ENCODE results near the gene TMSB4X. TPM values are rescaled to one million over a fixed set of nuclear protein-coding genes. Genes with fewer than 3 reads are reported as not detected.
"Not testable (repeated sequence)": the region's sequence is repeated elsewhere in the genome, so short reads cannot be mapped to it uniquely, and the experiment has no call there.

Gene TMSB4X
- total RNA-seq, result 1,000 to 10,000 TPM; 6,072 to 7,639 TPM

DNA sequence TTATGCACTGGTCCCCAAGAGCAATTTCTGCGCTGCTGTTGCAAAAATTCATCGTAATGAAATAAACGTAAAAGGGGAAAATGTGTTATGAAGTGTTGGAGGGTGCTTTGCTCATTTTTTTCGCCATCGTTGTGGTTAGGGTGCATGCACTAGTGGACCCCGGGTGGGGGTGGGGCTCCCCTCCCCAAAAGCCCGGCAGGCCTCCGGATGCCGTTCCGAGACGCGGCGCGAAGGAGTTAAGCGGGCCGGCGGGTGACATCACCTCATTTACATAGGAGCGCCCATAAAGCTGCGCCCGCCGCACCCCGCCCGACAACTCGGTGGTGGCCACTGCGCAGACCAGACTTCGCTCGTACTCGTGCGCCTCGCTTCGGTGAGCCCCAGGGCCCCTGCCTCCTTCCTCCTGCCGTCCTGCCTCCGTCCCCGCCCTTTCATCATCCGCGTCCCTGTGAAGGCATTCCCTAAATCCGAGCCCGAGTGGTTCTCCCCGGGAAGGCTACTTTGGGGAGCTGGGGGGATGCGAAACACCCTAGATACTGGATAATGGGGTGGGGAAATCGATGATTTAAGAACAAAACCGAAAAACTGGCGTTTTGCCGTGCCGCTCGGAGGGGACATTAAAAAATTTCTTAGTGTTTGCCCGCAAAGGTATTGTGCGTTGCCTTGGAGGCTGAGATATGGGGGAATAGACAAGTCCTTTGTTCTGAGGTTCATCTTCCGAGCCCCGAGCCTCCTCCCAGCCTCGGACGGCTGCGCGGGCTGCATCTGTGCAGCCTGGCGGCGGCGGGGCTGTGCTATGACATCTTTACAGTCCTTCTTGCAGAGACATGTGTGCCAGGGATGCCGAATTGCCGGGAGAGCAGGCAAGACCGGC, at the start of gene TMSB4X:
TSS of gene TMSB4X (plus strand) at position 315 of the 874 bp plus-strand sequence.
- Mint-ChIP-seq H3K4me1 (peaks cover 34% of the 10 kb centered on the region), H3K27me3 (no peaks in the 10 kb centered on the region), H3K36me3 (peaks cover 48% of the 10 kb centered on the region), H3K27ac (peak within 1 kb of the TSS; percentile 98), H3K4me3 (peak within 1 kb of the TSS; percentile 95), H3K9me3 (ENCODE audit: low read depth) (no peaks in the 10 kb centered on the region)
- ATAC-seq (peak; percentile 62), DNase-seq (peak; percentile 90)
- CTCF ChIA-PET, result interaction anchor here (0.9 to 17.0 kb wide), 5 partner anchors 21 to 512 kb away, joined by 3 to 206 read pairs (median 10); no protein-coding TSS in a partner anchor

DNA sequence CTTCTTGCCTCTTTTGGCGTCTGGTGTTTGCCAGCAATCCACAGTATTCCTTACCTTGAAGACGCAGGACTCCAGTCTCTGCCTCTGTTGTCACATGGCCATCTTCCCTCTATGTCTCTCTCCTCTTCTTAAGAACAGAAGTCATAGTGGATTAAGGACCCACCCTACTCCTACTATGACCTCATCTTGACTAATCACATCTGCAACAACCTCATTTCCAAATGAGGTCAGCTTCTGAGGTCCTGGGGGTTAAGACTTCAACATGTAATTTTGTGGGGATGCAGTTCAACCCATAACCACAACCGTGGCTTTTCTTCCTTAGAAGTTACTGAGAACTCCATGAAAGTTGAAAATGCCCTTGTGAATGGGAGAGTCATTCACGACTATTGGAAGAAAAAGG, 45.2 kb upstream of the TMSB4X start:
- Mint-ChIP-seq H3K27me3 (no peaks in the 10 kb centered on the region), H3K4me1 (peaks cover 14% of the 10 kb centered on the region), H3K4me3 (no peak overlapping the region)

GRCh38 chrX:12930150-12930549, 44.8 kb upstream of the TMSB4X start:
- no peak for DNase-seq
- Mint-ChIP-seq H3K27ac (no peak overlapping the region), H3K4me1 (peaks cover 14% of the 10 kb centered on the region), H3K36me3 (no peaks in the 10 kb centered on the region), H3K27me3 (no peaks in the 10 kb centered on the region), H3K9me3 (ENCODE audit: low read depth) (peaks cover 2% of the 10 kb centered on the region), H3K4me3 (no peak overlapping the region)
- CTCF ChIA-PET, result no interaction called here
- no peak for ATAC-seq

More for the DNA sequence above, 45.2 kb upstream of the TMSB4X start:
- Mint-ChIP-seq H3K9me3 (ENCODE audit: low read depth) (no peaks in the 10 kb centered on the region), H3K36me3 (no peaks in the 10 kb centered on the region), H3K27ac (no peak overlapping the region)
- CTCF ChIA-PET, result no interaction called here
- DNase-seq, result no peak
- no peak for ATAC-seq

- Mint-ChIP-seq H3K9me3 (ENCODE audit: low read depth) (peaks cover 4% of the 10 kb centered on the region), H3K4me1 (peaks cover 14% of the 10 kb centered on the region), H3K36me3 (no peaks in the 10 kb centered on the region), H3K4me3 (no peak overlapping the region), H3K27ac (no peak overlapping the region), H3K27me3 (no peaks in the 10 kb centered on the region)
- DNase-seq (no peak), ATAC-seq (no peak)
- CTCF ChIA-PET, result interaction anchor here (1.3 kb wide), 1 partner anchor 15 kb away, joined by 5 read pairs; no protein-coding TSS in a partner anchor
These were observed 42.7 kb upstream of the TMSB4X start for GRCh38 chrX:12932244-12932643.

- no peaks in the 10 kb centered on the region for H3K27me3 Mint-ChIP-seq
- H3K4me1 Mint-ChIP-seq, result peaks cover 9% of the 10 kb centered on the region
- H3K36me3 Mint-ChIP-seq, result no peaks in the 10 kb centered on the region
- ATAC-seq (no peak), DNase-seq (no peak)
- H3K9me3 Mint-ChIP-seq (ENCODE audit: low read depth), result peaks cover 4% of the 10 kb centered on the region
- H3K4me3 Mint-ChIP-seq, result no peak overlapping the region
- no peak overlapping the region for H3K27ac Mint-ChIP-seq
- CTCF ChIA-PET, result interaction anchor here (1.6 kb wide), 1 partner anchor 11 kb away, joined by 8 read pairs; no protein-coding TSS in a partner anchor
These were observed 40.1 kb upstream of the TMSB4X start for GRCh38 chrX:12934850-12935249.

GRCh38 chrX:12936947-12937346, 38.0 kb upstream of the TMSB4X start:
- peaks cover 9% of the 10 kb centered on the region for H3K4me1 Mint-ChIP-seq
- peaks cover 4% of the 10 kb centered on the region for H3K9me3 Mint-ChIP-seq (ENCODE audit: low read depth)
- H3K36me3 Mint-ChIP-seq, result no peaks in the 10 kb centered on the region
- CTCF ChIA-PET, result no interaction called here
- DNase-seq (no peak), ATAC-seq (no peak)
- no peaks in the 10 kb centered on the region for H3K27me3 Mint-ChIP-seq
- H3K4me3 Mint-ChIP-seq, result no peak overlapping the region
- no peak overlapping the region for H3K27ac Mint-ChIP-seq

GRCh38 chrX:12940471-12940870, 34.4 kb upstream of the TMSB4X start:
- H3K27me3 Mint-ChIP-seq; DNase-seq; ATAC-seq; H3K4me3 Mint-ChIP-seq; H3K36me3 Mint-ChIP-seq; H3K9me3 Mint-ChIP-seq (ENCODE audit: low read depth); CTCF ChIA-PET; H3K4me1 Mint-ChIP-seq; H3K27ac Mint-ChIP-seq: not testable (repeated sequence)

- H3K4me3 Mint-ChIP-seq; H3K27ac Mint-ChIP-seq; H3K36me3 Mint-ChIP-seq; ATAC-seq; H3K27me3 Mint-ChIP-seq; H3K9me3 Mint-ChIP-seq (ENCODE audit: low read depth); DNase-seq; CTCF ChIA-PET: not testable (repeated sequence)
- peaks cover 24% of the 10 kb centered on the region for H3K4me1 Mint-ChIP-seq
These were observed 31.3 kb upstream of the TMSB4X start for GRCh38 chrX:12943592-12943991.

- not testable (repeated sequence) for H3K27ac Mint-ChIP-seq; H3K36me3 Mint-ChIP-seq; ATAC-seq; H3K27me3 Mint-ChIP-seq; H3K4me3 Mint-ChIP-seq; DNase-seq; H3K9me3 Mint-ChIP-seq (ENCODE audit: low read depth)
- peaks cover 33% of the 10 kb centered on the region for H3K4me1 Mint-ChIP-seq
- CTCF ChIA-PET, result interaction anchor here (3.7 kb wide), 1 partner anchor 149 kb away, joined by 98 read pairs; no protein-coding TSS in a partner anchor
These were observed 30.5 kb upstream of the TMSB4X start for GRCh38 chrX:12944452-12944851.

GRCh38 chrX:12945494-12945893, 29.4 kb upstream of the TMSB4X start:
- peaks cover 43% of the 10 kb centered on the region for H3K4me1 Mint-ChIP-seq
- H3K36me3 Mint-ChIP-seq, result no peaks in the 10 kb centered on the region
- no peak overlapping the region for H3K4me3 Mint-ChIP-seq
- no peaks in the 10 kb centered on the region for H3K27me3 Mint-ChIP-seq
- ATAC-seq, result no peak
- CTCF ChIA-PET, result interaction anchor here (1.0 to 3.7 kb wide), 10 partner anchors 10 to 561 kb away, joined by 3 to 98 read pairs (median 10); partner anchors contain the start of gene TMSB4X
- H3K27ac Mint-ChIP-seq, result no peak overlapping the region
- H3K9me3 Mint-ChIP-seq (ENCODE audit: low read depth), result no peaks in the 10 kb centered on the region
- DNase-seq, result no peak

DNA sequence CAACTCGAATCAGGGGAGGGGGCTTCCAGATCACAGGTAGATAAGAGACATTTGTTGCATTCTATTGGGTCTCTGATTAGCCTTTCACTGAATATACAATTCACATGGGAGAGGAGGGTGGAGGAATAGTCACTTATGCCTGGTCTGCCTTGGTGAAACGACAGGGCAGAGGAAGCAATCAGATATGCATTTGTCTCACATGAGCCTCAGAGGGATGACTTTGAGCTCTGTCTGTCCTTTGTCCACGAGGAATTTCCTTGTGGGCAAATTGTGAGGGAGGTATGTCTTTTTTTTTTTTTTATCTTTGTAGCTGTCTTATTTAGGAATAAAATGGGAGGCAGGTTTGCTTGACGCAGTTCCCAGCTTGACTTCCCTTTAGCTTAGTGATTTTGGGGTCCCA, 28.5 kb upstream of the TMSB4X start:
- Mint-ChIP-seq H3K36me3 (no peaks in the 10 kb centered on the region), H3K27me3 (no peaks in the 10 kb centered on the region), H3K4me3 (no peak overlapping the region), H3K9me3 (ENCODE audit: low read depth) (no peaks in the 10 kb centered on the region), H3K27ac (no peak overlapping the region), H3K4me1 (peaks cover 49% of the 10 kb centered on the region)
- ATAC-seq (no peak), DNase-seq (no peak)
- CTCF ChIA-PET, result interaction anchor here (0.6 to 3.7 kb wide), 42 partner anchors 8 to 1058 kb away, joined by 3 to 98 read pairs (median 5); partner anchors contain the start of genes PRPS2 and TMSB4X

DNA sequence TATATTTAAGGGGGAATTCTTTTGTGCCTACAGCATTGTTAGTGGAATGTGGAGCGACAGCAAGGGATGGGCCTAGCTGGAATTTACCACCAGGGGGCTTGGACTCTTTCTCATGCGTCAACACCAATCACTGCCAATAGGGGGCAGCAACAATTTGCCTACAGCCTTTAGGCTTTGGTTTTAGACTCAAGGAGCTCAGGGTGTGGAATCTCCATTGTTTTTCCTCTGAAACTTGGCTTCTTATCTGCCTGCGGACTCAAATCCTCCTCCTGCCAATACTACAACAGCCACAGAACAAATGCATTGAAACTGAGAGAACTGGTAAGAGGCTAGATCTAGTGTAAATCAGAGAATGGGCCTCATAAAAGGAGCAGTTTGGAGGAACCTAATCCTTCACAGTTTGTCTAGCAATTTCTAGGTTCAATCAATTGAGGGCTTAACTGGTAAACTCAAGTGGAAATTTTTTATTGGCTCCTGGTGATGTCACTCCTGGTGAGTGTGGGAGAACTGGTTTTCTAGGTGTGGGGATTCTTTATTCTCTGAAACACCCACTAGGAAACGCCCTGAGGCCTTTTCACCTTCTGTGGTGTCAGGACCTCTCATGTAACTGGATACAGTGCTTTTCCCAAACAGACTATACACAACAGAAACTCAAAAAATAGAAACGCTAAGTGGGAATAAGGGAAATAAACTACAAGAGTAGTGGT, 27.9 kb upstream of the TMSB4X start:
- Mint-ChIP-seq H3K36me3 (no peaks in the 10 kb centered on the region), H3K4me3 (peak overlapping the region; percentile 55), H3K9me3 (ENCODE audit: low read depth) (no peaks in the 10 kb centered on the region), H3K27ac (peak overlapping the region; percentile 90), H3K4me1 (peaks cover 52% of the 10 kb centered on the region), H3K27me3 (no peaks in the 10 kb centered on the region)
- CTCF ChIA-PET, result interaction anchor here (0.6 to 3.7 kb wide), 45 partner anchors 8 to 695 kb away, joined by 3 to 98 read pairs (median 5); partner anchors contain the start of genes PRPS2 and TMSB4X
- peak; percentile 80 for DNase-seq
- no peak for ATAC-seq

DNA sequence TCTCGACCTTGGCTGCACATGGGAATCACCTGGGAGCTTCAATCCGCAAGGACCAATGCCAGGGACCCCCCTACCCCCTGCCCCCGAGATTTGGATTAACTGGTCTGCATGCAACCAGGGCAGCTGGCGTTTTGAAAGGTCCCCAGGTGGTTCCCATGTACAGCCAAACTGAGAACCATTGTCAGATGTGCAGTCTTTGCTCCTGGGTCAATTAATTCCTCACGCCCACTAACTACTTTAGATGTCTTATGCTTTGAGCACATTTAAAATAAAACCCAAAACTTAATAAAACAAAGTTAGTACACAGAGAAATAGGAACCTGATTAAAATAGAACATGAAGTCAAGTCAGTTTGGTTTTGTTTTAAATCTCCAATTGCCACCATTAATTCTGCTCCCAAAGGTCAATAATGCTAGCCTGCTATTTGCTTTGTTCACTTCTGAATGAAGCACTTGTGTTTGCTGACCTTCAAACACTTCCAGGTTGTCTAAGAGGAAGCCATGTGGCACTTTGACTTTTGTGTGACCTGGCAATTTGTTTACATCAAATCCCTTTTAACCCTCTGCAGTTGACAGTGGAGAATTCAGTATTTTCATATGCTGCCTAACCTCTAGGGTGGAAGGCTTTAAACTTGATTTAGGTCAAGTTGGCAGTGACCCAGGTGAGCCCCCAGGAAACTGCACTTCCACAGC, 27.2 kb upstream of the TMSB4X start:
- H3K9me3 Mint-ChIP-seq (ENCODE audit: low read depth), result no peaks in the 10 kb centered on the region
- no peak for ATAC-seq
- H3K36me3 Mint-ChIP-seq, result no peaks in the 10 kb centered on the region
- peaks cover 56% of the 10 kb centered on the region for H3K4me1 Mint-ChIP-seq
- no peak for DNase-seq
- peak overlapping the region; percentile 90 for H3K27ac Mint-ChIP-seq
- H3K4me3 Mint-ChIP-seq, result no peak overlapping the region
- CTCF ChIA-PET, result interaction anchor here (1.1 to 11.6 kb wide), 15 partner anchors 9 to 546 kb away, joined by 3 to 206 read pairs (median 8); partner anchors contain the start of gene TMSB4X
- no peaks in the 10 kb centered on the region for H3K27me3 Mint-ChIP-seq

Data from activated CD8-positive, alpha-beta memory T cell treated with anti-CD3 and anti-CD28 coated beads, Interleukin-2, amount 10 ng/mL, durations not matched to agents 7 days and 5 days (primary cell).